ENCODE data around the gene ARSK. TPM values are rescaled to one million over a fixed set of nuclear protein-coding genes. Genes with fewer than 3 reads are reported as not detected.
A peak's percentile ranks its signal among the peaks of the same experiment; 100 is the strongest.

ARSK gene
- total and polyA plus RNA-seq, 12 donors, result 2.3 to 15.3 (median 7.7) TPM

- peaks cover 0 to 3% (median 0%) of the 10 kb centered on the region in 3 donors for H3K9me3 ChIP-seq (replicated peaks in 1 of 3)
- no peaks in the 10 kb centered on the region for H3K27me3 ChIP-seq
- H3K4me1 ChIP-seq (replicated peaks in 1 of 2), result peaks cover 13 to 21% of the 10 kb centered on the region in 2 donors
- peaks cover 0 to 5% of the 10 kb centered on the region in 2 donors for H3K36me3 ChIP-seq (replicated peaks in 1 of 2)
- 0 to 1% (median 0%) methylated on average over 9 of the region's 9 CpGs for WGBS, 4 donors
- no peak for DNase-seq
- intact Hi-C loops (cut with DNase I), result no loop called here
- peak overlapping the region; percentile 73 to 93 (median 82) for H3K4me3 ChIP-seq
- no peak for TF ChIP-seq POLR2A (IDR thresholded peaks at IDR 0.05)
- TF ChIP-seq, protein P1, sequence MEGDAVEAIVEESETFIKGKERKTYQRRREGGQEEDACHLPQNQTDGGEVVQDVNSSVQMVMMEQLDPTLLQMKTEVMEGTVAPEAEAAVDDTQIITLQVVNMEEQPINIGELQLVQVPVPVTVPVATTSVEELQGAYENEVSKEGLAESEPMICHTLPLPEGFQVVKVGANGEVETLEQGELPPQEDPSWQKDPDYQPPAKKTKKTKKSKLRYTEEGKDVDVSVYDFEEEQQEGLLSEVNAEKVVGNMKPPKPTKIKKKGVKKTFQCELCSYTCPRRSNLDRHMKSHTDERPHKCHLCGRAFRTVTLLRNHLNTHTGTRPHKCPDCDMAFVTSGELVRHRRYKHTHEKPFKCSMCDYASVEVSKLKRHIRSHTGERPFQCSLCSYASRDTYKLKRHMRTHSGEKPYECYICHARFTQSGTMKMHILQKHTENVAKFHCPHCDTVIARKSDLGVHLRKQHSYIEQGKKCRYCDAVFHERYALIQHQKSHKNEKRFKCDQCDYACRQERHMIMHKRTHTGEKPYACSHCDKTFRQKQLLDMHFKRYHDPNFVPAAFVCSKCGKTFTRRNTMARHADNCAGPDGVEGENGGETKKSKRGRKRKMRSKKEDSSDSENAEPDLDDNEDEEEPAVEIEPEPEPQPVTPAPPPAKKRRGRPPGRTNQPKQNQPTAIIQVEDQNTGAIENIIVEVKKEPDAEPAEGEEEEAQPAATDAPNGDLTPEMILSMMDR (IDR thresholded peaks at IDR 0.05), result no peak
- peak overlapping the region; percentile 70 to 93 (median 84) for H3K27ac ChIP-seq
Observed at GRCh38 chr5:95555553-95555952, 652 bp downstream of the ARSK start.

GRCh38 chr5:95557841-95558240 is 2.9 kb downstream of the ARSK start:
- WGBS, 4 donors, result 68 to 94% (median 87%) methylated on average over 2 of the region's 2 CpGs
- H3K4me3 ChIP-seq, result no peak overlapping the region
- DNase-seq, result no peak
- TF ChIP-seq, protein P1 (IDR thresholded peaks at IDR 0.05), result no peak
- TF ChIP-seq POLR2A (IDR thresholded peaks at IDR 0.05), result no peak
- peaks cover 13 to 21% of the 10 kb centered on the region in 2 donors for H3K4me1 ChIP-seq (replicated peaks in 1 of 2)
- peaks cover 0 to 3% (median 0%) of the 10 kb centered on the region in 3 donors for H3K9me3 ChIP-seq (replicated peaks in 1 of 3)
- intact Hi-C loops (cut with DNase I), result no loop called here
- no peaks in the 10 kb centered on the region for H3K27me3 ChIP-seq
- H3K36me3 ChIP-seq (replicated peaks in 1 of 2), result no peaks in the 10 kb centered on the region
- H3K27ac ChIP-seq, result no peak overlapping the region

- no peak for DNase-seq
- no peaks in the 10 kb centered on the region for H3K36me3 ChIP-seq (replicated peaks in 1 of 2)
- TF ChIP-seq, protein P1 (IDR thresholded peaks at IDR 0.05), result no peak
- TF ChIP-seq POLR2A (IDR thresholded peaks at IDR 0.05), result no peak
- H3K27ac ChIP-seq, result no peak overlapping the region
- intact Hi-C loops (cut with DNase I), result no loop called here
- no peaks in the 10 kb centered on the region for H3K4me1 ChIP-seq (replicated peaks in 1 of 2)
- peaks cover 0 to 3% (median 0%) of the 10 kb centered on the region in 3 donors for H3K9me3 ChIP-seq (replicated peaks in 1 of 3)
- WGBS, 4 donors, result 76 to 86% (median 85%) methylated on average over 1 of the region's 1 CpG
- no peak overlapping the region for H3K4me3 ChIP-seq
- no peaks in the 10 kb centered on the region for H3K27me3 ChIP-seq
Observed at GRCh38 chr5:95562282-95562681, 7.4 kb downstream of the ARSK start.

DNA sequence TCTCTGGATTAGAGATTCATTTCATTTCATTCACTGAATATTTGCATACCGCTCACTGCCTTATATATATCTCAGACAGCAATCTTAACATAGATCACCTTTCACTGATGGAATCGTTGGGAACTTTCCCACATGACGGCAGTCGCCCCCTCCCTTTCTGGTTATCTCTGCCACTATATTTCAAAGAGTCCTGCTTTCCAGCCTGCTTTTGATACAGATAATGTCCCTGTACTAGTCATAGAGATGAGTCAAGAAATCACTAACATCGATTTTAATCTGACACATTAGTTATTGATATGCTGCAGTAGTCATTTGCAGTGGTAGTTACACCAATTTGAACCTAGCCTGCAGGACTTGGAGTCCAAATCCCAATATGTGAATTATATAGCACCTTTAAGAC is 8.5 kb downstream of the ARSK start:
- intact Hi-C loops (cut with DNase I), result no loop called here
- 56 to 71% (median 64%) methylated on average over 5 of the region's 5 CpGs for WGBS, 4 donors

More for the DNA sequence above, 8.5 kb downstream of the ARSK start:
- TF ChIP-seq POLR2A (IDR thresholded peaks at IDR 0.05), result no peak
- TF ChIP-seq, protein P1 (IDR thresholded peaks at IDR 0.05), result no peak
- Histone ChIP-seq H3K4me1 (replicated peaks in 1 of 2) (no peaks in the 10 kb centered on the region), H3K27me3 (no peaks in the 10 kb centered on the region), H3K9me3 (replicated peaks in 1 of 3) (peaks cover 0 to 3% (median 0%) of the 10 kb centered on the region in 3 donors), H3K4me3 (no peak overlapping the region), H3K36me3 (replicated peaks in 1 of 2) (no peaks in the 10 kb centered on the region), H3K27ac (no peak overlapping the region)
- DNase-seq, result no peak
